Colon (tissue), 2 donors: ENCODE results near the gene DES.

Source experiments
- FAIRE-seq: peaks from 2 replicates; lab custom pipeline; 2012; peaks lifted over from hg19 to GRCh38; lab: Jason Lieb, UNC
- donor health status: control.
- donor health status: control.

The DES gene

DNA sequence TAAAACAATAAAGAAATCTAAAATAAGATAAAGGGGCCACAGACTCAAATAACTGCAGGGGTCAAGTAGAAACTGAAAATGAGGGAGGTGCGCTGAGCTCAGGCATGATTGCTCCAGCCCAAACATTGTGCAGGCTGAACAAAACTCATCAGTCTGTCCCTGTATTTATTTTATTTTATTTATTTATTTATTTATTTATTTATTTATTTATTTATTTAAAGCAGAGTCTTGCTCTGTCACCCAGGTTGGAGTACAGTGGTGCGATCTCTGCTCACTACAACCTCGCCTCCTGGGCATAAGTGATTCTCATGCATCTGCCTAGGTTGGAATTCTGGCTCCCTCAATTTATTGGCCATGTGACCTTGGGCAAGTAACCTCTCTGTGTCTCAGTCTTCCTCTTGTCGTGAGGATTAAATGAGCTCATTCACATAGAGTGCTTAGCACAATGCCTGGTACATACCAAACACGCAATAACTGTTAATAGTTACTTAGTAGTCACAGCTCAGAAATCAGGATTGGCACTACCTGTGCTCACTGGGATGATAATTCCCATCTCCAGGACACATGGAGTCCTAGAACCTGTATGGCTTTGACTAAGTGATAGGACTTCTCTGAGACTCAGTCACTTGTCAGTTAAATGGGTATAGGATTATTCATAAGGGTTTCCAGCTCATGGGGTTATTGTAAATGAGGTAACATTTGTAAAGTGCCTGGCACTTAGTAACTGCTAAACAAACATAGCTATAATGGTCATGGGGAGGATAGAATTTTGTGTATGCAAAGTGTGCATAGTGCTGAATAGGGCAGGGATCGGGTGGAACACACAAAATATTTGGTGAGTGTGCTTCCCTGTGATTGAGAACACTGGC is 22.4 kb downstream of the DES start:
- FAIRE-seq, result no peak

DNA sequence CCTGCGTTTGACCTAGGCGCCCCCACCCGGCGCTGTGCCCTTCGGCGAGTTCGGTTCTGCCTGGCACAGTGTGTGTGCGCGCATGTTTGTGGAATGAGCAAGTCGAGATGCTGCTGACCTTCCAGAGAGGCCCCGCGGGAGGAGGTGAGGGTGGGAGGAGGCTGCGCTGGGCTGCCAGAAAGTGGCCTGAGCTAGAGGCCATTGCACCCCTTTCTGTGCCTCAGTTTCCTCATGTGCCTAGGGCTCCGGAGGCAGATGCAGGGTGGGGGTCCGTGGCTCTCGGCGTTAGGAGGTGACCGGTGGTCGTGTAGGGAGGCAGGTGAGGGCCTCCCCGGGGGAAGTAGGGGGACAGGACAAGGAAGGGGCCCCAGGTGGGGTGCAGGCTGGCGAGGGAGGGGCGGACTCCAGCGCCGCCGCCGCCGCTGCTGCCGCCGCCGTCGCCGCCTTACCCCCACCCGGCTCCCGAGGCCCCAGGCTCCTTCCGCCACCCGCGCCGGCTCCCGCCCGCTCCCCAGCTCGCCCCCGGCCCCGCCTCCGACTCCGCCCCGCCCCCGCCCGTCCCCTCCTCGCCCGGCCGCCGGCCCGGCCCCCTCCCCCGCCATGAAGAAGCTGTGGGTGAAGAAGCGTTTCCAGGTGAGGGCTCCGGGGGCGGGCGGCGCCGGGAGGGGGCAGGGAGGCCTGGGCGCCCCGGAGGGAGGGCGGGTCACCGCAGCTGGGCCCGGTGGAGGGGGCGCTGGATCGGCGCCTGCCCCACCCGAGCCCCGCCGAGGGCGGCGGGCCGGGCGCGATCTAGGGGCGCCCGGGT is 23.5 kb downstream of the DES start:
- no peak for FAIRE-seq

DNA sequence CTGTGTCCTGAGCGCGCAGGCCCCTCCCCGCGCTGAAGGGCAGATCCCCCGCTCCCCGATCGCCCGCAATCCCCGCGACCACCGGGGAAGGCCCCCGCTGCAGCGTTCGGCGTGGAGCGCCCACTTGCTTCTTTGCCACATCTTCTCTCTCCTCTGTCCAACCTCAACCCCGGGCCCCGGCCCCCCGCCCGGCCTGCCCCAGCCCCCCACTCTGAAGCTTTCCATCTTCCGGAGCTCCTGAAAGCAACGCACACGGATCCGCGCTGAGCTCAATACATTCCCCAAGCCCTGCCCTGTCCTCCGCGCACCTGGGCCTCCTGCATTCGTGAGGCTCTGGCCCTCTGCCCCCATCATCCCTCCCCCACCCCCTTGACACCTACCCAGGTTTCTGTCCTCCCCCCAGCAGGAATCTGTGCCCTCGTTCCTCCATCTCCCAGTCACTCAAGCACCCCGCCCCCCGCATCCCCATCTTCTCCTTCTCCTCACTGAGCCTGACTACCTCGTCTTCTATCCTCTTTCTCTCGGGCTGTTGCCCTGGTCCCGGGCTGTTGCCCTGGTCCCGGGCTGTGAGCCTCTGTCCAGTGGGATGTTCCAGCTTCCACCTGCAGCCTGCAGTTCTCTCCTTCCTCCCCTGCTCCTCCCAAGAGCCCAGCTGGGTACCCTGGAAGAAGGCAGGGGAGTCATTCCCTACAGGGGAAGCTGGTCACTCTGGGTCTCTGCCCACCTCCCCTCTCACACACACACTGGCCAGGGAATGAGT is 24.3 kb downstream of the DES start:
- FAIRE-seq, result no peak

DNA sequence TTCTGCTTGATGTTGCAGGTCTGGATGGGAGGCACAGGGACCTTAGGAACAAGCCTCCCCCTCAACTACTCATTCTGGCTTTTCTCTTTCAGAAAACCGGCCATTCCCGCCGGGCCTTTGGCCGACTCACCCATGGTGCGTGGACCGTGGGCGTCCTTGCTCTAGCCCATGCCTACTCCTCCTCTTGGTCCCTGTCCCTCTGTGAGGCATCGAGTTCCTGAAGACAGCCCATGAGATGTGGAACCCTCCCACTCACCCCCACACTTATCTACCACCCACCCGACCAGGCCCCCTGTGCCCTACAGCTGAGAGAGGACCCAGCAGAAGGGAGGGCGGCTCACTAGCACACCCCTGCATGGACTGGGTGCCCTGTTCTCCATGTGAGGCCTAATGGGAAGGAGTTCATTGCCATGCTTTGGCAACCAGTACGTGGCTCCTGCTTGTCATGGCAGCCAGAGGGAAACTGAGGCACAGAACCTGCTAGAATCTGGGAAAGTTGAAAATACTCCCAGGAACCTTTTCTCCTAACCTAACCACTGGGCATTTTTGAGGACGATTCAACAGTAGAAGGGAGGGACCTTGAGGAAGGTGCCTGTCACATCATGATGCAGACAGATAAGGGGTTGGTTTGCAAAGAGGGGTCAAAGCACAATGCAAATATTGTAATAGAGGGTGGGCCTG is 25.0 kb downstream of the DES start:
- no peak for FAIRE-seq

DNA sequence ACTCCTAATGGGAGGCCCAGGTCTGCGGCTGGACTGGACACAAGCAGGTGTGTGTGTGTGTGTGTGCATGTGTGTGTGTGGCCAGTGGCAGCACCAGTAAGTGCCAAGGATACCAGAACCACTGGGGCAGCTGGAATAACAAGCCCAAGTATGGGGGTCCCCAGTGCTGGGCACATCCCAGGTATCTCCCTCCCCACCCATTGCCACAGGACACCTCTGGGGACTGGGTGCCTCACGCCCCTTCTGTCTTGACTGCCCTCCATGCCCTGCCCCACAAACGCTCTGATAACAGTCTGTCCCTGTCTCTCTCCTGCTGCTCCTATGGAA is 25.5 kb downstream of the DES start:
- FAIRE-seq, result no peak

DNA sequence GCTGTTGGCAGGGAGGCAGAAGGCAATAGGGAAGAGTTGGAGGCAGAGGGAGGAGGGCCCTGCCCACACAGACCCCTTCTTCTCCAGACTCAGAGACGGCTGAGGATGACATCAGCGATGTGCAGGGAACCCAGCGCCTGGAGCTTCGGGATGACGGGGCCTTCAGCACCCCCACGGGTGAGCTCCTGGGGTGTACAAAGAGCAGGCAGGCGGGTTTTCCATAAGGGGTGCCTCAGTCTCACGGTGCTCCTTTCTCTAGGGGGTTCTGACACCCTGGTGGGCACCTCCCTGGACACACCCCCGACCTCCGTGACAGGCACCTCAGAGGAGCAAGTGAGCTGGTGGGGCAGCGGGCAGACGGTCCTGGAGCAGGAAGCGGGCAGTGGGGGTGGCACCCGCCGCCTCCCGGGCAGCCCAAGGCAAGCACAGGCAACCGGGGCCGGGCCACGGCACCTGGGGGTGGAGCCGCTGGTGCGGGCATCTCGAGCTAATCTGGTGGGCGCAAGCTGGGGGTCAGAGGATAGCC is 26.5 kb downstream of the DES start:
- no peak for FAIRE-seq

DNA sequence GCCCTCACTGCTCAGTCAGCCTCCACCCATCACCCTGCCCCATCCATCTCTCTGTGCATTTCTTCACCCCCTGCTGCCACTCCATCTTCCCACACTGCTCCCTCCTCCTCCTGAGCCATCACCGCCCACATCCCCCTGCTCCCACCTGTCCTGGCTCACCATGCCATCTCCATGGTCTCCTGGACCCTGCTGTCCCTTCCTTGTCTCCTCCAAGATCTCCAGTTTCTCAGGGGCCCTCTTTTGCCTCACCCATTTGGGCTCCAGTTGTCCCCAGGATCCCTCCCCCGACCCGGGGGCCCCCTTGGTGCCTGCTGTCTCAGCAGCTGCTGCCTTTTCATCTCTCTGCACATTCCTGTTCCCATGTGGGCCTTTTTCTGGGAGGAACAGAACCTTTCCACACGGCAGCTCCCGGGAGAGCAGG is 27.1 kb downstream of the DES start:
- no peak for FAIRE-seq

DNA sequence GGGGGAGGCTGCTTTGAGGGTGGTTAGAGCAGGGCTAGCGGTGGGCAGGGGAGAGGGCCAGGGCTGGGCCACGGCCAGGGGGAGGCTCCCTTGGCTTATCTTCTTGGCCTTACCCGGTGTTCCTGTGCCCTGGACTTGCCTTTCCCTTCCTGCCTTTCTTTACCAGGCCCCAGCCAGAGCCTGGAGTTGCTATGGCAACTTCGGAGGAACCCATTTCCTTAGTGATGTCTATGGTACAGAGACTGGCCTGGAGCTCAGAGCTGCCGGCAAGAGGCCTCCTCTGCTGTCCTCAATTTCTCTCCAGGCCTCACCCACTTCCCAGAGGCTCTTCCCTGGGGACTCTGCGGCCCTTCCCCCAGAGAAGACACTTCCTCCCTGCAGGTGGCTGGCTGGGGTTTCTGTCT is 27.9 kb downstream of the DES start:
- FAIRE-seq, result no peak

DNA sequence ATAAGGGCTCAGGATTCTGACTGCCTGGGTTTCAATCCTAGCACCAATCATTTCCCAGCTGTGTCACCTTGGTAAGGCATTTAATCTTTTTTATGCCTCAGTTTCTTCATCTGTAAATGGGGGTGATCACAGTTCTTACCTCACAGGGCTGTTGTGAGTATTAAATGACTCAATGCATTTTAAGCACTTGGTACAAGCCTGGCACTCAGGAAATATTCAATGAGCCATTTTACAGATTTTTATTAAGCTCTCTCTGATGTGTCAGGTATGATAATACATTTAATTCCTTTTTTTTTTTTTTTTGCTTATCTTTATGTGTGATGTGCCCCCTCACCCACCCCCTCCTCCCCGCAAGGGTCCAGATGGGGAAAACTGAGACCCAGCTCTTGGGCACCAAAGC is 28.5 kb downstream of the DES start:
- FAIRE-seq, result no peak

DNA sequence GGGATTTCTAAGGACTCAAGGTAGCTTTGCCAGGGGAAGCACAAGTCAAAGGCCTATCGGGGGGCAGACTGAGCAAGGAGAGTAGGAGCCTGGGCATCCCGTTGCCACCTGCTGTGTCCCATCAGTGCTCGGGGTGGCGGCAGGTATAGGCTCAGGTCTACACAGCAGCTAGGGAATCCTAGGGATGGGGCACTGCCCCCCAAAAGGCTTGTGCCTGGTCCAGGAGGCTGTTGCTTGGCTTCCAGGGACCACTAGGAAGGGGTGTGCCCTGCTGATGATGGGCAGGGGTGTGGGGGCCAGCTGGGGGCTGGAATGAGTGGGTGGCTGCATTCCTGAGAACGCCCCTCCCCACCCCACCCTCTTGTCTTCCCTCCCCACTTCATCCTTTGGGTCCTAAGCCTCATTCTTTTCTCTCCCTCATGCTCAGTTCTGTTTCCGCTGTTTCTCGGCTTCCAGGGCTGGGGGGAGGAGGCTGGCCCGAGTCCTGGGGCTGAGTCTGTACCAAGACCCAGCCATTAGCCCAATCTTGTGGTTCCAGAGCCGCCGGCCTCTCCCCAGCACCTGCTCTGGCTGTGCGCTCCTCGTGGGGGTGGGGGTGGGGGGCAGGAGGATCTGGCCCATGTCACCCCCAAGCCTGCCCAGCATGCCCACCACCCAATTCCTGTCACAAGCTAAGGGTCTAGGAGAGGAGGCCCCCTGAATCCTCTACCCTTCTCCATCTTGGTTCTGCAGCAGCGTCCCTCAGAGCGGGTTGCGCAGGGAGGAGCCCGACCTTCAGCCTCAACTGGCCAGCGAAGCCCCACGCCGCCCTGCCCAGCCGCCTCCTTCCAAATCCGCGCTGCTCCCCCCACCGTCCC is 29.3 kb downstream of the DES start:
- no peak for FAIRE-seq

DNA sequence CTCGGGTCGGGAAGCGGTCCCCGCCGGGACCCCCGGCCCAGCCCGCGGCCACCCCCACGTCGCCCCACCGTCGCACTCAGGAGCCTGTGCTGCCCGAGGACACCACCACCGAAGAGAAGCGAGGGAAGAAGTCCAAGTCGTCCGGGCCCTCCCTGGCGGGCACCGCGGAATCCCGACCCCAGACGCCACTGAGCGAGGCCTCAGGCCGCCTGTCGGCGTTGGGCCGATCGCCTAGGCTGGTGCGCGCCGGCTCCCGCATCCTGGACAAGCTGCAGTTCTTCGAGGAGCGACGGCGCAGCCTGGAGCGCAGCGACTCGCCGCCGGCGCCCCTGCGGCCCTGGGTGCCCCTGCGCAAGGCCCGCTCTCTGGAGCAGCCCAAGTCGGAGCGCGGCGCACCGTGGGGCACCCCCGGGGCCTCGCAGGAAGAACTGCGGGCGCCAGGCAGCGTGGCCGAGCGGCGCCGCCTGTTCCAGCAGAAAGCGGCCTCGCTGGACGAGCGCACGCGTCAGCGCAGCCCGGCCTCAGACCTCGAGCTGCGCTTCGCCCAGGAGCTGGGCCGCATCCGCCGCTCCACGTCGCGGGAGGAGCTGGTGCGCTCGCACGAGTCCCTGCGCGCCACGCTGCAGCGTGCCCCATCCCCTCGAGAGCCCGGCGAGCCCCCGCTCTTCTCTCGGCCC is 30.1 kb downstream of the DES start:
- FAIRE-seq, result no peak

DNA sequence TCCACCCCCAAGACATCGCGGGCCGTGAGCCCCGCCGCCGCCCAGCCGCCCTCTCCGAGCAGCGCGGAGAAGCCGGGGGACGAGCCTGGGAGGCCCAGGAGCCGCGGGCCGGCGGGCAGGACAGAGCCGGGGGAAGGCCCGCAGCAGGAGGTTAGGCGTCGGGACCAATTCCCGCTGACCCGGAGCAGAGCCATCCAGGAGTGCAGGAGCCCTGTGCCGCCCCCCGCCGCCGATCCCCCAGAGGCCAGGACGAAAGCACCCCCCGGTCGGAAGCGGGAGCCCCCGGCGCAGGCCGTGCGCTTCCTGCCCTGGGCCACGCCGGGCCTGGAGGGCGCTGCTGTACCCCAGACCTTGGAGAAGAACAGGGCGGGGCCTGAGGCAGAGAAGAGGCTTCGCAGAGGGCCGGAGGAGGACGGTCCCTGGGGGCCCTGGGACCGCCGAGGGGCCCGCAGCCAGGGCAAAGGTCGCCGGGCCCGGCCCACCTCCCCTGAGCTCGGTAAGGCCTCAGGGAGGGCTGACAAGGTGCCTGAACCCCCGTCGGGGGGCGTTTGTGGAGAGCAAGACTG is 30.7 kb downstream of the DES start:
- no peak for FAIRE-seq

DNA sequence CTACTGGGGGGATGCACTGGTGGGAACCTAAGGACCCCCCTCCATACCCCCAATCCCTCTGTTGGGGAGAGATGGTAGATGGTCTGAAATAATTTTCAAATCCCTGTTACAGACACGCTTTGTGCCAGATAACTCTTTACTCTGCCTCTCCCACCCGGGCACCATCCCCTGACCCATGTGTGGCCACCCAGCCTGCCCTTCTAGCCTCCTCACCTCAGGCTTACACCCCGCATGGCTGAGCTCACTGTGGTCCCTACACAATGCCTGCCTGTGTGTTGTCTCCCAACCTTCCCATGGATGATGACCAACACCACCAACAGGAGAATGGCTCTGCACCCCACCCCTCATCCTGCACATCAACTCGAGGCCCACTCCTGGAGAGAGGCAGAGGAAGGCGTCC is 31.4 kb downstream of the DES start:
- no peak for FAIRE-seq

DNA sequence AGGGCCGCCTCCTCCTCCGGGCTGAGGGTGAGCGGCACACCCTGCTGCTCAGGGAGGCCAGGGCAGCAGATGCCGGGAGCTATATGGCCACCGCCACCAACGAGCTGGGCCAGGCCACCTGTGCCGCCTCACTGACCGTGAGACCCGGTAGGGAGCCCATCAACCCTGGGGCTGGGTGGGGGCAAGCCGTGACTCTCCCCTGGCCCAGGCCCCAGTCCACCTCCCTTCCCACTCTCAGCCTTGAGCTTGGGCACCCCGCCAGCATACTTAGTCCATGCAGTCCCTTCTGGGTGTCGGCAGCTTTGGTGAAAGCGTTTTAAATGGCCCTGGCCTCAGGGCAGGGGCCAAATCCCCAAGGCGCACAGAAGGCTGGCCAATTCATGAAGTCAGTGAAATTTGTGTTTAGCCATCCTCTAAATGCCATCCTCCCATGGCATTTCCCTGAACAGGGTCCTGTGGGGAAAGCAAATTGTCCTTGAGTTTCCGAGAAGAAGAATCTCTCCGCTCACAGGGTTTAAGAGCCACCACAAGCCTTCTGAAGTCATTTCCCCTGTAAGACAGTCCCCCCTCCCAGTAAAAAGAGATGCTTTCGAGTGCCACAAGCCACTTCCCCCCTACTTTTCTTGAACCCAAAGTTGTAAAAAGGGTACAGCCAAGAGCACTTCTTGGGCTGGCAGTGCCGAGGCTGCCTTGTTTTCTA is 33.6 kb downstream of the DES start:
- no peak for FAIRE-seq

DNA sequence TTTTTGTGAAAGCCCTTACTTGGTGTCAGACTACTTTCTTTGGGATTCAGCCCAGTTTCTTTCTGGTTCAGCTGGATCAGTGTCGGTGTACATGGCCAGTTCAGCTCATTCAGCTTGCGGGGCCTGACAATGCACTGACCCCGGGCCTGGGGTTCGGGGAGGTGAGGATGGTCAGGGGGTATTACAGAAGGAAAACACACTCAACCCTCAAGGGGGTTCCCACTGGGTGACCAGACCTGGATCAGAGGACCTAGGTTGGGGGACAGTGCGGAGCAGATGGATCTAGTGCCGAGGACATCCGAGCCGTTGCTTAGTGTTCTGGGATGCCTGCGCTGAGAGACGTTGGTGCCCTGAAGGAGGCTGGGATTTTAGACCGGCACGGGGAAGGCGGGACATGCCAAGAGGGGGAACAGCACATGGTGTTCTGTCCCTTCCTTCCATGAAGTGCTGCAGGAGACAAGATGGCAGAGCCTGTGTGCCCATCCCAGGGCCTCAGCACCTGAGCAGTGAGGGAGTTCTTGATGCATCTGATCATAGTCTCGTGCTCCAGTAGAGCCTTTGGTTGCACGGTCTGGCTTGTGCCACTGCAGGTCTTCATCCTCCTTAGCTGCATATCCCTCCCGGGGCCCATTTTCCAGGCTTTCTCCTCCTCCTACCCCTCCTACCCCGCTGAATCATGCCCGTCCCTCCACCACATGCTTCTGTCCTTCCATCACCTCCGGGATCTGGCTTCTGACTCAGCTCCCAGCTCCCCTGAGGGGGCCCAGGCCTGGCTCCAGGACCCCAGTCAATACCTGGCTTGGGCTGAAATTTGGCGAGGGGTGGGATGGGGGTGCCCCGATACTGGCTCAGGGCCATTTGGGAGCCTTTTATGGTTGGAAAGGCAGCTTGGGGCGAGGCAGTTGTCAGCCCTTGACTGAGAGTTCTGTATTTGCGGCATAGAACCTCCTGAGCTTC is 34.5 kb downstream of the DES start:
- FAIRE-seq, result no peak

DNA sequence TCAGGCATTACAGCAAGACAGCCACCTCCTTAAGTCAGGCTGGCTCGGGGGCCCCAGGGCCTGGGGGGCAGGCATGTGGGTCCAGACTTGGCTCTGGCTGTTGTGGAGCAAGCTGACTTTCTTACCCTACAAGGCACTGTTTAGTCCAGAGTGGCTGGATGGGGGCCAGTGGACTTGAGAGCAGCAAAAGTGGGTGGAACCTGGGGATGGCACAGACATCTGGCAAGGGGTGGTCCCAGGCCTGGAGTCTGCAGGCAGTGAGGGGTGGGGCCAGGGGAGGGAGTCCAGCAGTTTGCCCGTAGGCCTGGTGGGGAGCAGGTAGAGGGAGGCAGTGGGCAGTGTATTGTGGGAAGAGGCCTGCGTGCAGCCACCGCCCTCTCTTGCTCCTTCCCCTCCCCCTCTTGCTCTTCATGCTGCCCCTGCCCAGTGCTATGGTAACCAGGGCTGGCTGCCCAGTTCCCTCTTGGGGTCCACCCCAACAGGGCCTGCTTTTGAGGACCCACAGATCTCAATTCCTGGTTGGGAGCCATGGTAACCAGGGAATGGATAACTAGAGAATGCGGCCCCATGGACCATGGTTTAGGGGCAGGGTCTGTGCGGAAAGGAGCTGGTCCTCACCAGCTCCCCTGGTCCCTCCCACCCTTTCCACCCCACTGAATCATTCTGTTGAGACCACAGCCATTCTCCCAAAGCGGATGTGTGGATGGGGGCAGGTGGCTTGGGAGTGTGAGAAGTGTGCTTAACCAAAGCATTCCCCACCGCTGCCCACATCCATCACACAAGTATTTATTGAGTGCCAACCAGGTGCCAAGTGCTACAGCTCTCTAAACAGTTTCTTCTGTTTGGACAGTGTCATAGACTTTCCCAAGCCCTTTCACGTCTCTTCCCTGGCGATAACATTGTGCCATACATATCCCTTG is 35.8 kb downstream of the DES start:
- no peak for FAIRE-seq

DNA sequence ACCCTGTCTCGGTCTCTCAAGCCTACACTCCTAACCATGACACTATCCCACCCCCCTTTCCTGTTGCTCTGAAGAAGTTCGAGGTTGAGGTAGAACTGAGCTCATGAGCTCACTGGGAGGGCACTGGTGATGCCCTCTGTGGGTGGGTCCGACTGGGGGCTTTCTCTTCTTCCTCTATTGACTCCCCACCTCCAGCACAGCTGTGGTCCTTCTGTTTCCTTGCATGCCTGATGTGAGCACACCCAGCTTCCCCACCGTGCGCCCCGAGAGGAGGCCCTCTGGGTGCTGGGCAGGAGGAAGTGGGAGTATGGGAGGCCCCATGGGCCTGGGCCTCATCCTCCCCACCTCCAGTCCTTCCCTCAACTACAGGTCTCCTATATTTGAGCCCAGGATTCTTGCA is 37.4 kb downstream of the DES start:
- no peak for FAIRE-seq
